Heart left ventricle (tissue), 13 donors: Measurements from ENCODE around the gene RAD50.

Source experiments
- CTCF ChIP-seq, 12 donors: fragments of 200-600 bp; sonication (generic) in 4 of 12; IDR thresholded peaks; one replicate each; pipeline versions ENCODE4 v1.5.0 to v1.8.0; 2018 to 2022; ENCODE audit warnings: antibody characterized with exemption in 12 of 12, mild to moderate bottlenecking in 5 of 12
- POLR2A ChIP-seq, 2 donors: fragments of 450-650 bp; IDR thresholded peaks; one replicate each; pipeline ENCODE4 v1.6.1; 2017; ENCODE audit warnings: antibody characterized with exemption in 2 of 2, mild to moderate bottlenecking in 2 of 2, moderate library complexity in 2 of 2
- donor health status: ischemic (EF 13 %, LVEDD 7.1; RV severe dilation, severe dysfunction).
- donor health status: DM: no; HTN: yes; CAD: no.
- donor health status: DM: no; HTN: no; CAD: no.
- donor health status: ischemic (EF 25% LVEDD 6.9; RV normal size, moderate dysfunction).
- donor health status: ischemic (EF 25% LVEDD 5.7; RV mildly dilated, moderate dysfunction).
- donor health status: ischemic (EF 35%, LVEDD 5.7; RV mildly dilated, moderate dysfunction).
- donor health status: nonischemic (EF 11% LVEDD 7.7; RV severe dilation, severe dysfunction).
- donor health status: DM: yes; HTN: yes; CAD: no.
- donor health status: PGD.
- donor health status: ischemic (EF 29% LVEDD 5.4; RV normal size, mild dysfunction).
- donor health status: nonischemic (EF 23%, LVEDD 6.1; RV moderate dilation, normal function).

- TF ChIP-seq CTCF (IDR thresholded peaks at IDR 0.05) (no peak), POLR2A (IDR thresholded peaks at IDR 0.05) (no peak)
Measured at GRCh38 chr5:132611965-132612364, 55.2 kb downstream of the RAD50 start.
